Measurements from ENCODE around the gene ETV1. TPM values are rescaled to one million over a fixed set of nuclear protein-coding genes. Genes with fewer than 3 reads are reported as not detected.

The ETV1 gene
- total and polyA plus RNA-seq, 3 donors from 2014 or later = 11.4 to 16.4 (median 13.9) TPM

- no peak overlapping the region for H3K27ac ChIP-seq
- no peak for DNase-seq
Measured at GRCh38 chr7:13878154-13878553, 111.3 kb downstream of the ETV1 start.

DNA sequence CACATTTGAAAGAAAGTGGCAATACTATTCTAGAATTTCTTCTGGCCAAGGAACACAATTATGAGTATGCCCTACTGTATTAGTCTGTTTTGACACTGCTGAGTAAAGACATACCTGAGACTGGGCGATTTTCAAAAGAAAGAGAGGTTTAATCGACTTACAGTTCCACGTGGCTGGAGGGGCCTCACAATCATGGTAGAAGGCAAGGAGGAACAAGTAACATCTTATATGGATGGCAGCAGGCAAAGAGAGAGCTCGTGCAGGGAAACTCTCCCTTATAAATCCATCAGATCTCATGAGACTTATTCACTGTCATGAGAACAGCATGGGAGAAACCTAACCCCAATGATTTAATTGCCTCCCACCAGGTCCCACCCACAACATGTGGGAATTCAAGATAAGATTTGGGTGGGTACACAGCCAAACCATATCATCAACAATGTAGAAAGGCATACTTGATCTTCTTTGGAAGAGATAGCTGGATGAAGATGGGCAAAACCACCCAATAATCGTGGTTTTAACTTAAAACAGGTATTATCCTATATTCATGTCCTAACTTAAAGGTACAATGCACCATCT is 113.9 kb downstream of the ETV1 start:
- H3K27me3 ChIP-seq = no peaks in the 10 kb centered on the region
- no peaks in the 10 kb centered on the region for H3K9me3 ChIP-seq
- H3K27ac ChIP-seq = no peak overlapping the region
- no peak for DNase-seq
- no peaks in the 10 kb centered on the region for H3K36me3 ChIP-seq (ENCODE audit: low read depth, missing control alignments)
- no peaks in the 10 kb centered on the region for H3K4me1 ChIP-seq
- TF ChIP-seq CTCF (IDR thresholded peaks at IDR 0.05) = no peak
- TF ChIP-seq POLR2A (IDR thresholded peaks at IDR 0.05) = no peak
- H3K4me3 ChIP-seq = no peak overlapping the region
- WGBS, 2 donors = 85 to 87% methylated on average over 5 of the region's 5 CpGs
- intact Hi-C loops (cut with DNase I; ENCODE audit: low total_unique reads) = no loop called here

More at GRCh38 chr7:13878154-13878553, 111.3 kb downstream of the ETV1 start:
- Histone ChIP-seq H3K9me3 (no peaks in the 10 kb centered on the region), H3K4me1 (no peaks in the 10 kb centered on the region), H3K4me3 (no peak overlapping the region), H3K27me3 (no peaks in the 10 kb centered on the region), H3K36me3 (ENCODE audit: low read depth, missing control alignments) (no peaks in the 10 kb centered on the region)
- intact Hi-C loops (cut with DNase I; ENCODE audit: low total_unique reads) = no loop called here
- no peak for TF ChIP-seq CTCF (IDR thresholded peaks at IDR 0.05)
- TF ChIP-seq POLR2A (IDR thresholded peaks at IDR 0.05) = no peak

DNA sequence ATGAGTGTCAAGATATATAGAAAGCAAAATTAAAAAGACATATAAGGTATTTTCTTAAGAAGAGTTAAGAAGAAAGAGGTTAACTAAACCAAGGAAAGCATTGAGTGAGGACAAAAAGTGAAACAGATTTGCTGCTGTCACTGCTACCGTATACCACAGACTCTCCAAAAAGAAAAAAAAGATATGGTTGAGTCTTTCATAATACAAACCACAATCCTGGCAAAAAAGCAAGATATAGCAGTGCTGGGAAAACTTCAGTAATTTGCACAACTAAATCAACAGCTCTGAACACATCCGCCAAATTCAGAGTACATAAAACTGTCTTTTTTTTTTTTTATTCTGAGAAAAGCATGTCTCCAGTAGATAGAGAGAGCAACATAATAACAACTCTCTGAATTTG is 114.7 kb downstream of the ETV1 start:
- 32 to 50% methylated on average over 2 of the region's 2 CpGs for WGBS, 2 donors

DNA sequence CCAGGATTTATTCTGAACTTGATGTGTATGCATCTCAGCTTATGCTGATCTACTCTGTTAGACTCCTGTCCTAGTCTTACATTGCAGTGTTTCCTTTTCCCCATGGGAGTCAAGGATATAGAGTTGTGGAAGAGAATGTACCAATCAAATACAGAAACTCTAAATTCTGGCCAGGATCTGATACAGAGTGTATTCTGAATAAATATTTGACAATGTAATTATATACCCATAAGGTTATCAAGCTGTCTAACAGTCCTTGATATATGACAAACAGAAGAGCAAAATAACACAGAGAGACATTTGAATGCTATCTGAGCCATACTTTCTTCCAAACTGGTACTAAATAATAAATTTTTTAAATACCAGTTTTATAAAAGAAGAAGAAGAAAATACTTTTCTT is 116.8 kb downstream of the ETV1 start:
- intact Hi-C loops (cut with DNase I; ENCODE audit: low total_unique reads) = no loop called here

More for the DNA sequence above, 114.7 kb downstream of the ETV1 start:
- intact Hi-C loops (cut with DNase I; ENCODE audit: low total_unique reads) = no loop called here
- H3K36me3 ChIP-seq (ENCODE audit: low read depth, missing control alignments) = no peaks in the 10 kb centered on the region
- H3K9me3 ChIP-seq = no peaks in the 10 kb centered on the region
- no peak overlapping the region for H3K27ac ChIP-seq
- no peak overlapping the region for H3K4me3 ChIP-seq
- no peak for DNase-seq
- no peak for TF ChIP-seq POLR2A (IDR thresholded peaks at IDR 0.05)
- no peak for TF ChIP-seq CTCF (IDR thresholded peaks at IDR 0.05)
- no peaks in the 10 kb centered on the region for H3K27me3 ChIP-seq
- H3K4me1 ChIP-seq = no peaks in the 10 kb centered on the region

More for the DNA sequence above, 116.8 kb downstream of the ETV1 start:
- Histone ChIP-seq H3K27ac (no peak overlapping the region), H3K27me3 (no peaks in the 10 kb centered on the region), H3K9me3 (no peaks in the 10 kb centered on the region), H3K4me3 (no peak overlapping the region), H3K36me3 (ENCODE audit: low read depth, missing control alignments) (no peaks in the 10 kb centered on the region), H3K4me1 (no peaks in the 10 kb centered on the region)
- DNase-seq = no peak
- TF ChIP-seq CTCF (IDR thresholded peaks at IDR 0.05) (no peak), POLR2A (IDR thresholded peaks at IDR 0.05) (no peak)
